Esophagus muscularis mucosa (tissue), 4 donors: ENCODE data around the gene ARHGEF7.

ENCODE experiments used
- EP300 ChIP-seq: sonication (generic); formaldehyde crosslinking; IDR thresholded peaks from one replicate; pipeline ENCODE4 v1.6.1; 2017; ENCODE audit warnings: antibody characterized with exemption
- POLR2A ChIP-seq: fragments of 450-650 bp; IDR thresholded peaks from one replicate; pipeline ENCODE4 v1.6.1; 2017; ENCODE audit warnings: antibody characterized with exemption, moderate library complexity, mild to moderate bottlenecking, low read depth
- TF ChIP-seq, protein P1 (sequence below), 3 experiments: fragments of 200-600 bp in 2 of 3; fragments of 450-650 bp in 1 of 3; sonication (generic) in 2 of 3; IDR thresholded peaks; one replicate each; pipeline ENCODE4 v1.5.1; 2017 to 2019; ENCODE audit warnings: antibody characterized with exemption in 3 of 3, mild to moderate bottlenecking in 2 of 3, moderate library complexity in 1 of 3

DNA sequence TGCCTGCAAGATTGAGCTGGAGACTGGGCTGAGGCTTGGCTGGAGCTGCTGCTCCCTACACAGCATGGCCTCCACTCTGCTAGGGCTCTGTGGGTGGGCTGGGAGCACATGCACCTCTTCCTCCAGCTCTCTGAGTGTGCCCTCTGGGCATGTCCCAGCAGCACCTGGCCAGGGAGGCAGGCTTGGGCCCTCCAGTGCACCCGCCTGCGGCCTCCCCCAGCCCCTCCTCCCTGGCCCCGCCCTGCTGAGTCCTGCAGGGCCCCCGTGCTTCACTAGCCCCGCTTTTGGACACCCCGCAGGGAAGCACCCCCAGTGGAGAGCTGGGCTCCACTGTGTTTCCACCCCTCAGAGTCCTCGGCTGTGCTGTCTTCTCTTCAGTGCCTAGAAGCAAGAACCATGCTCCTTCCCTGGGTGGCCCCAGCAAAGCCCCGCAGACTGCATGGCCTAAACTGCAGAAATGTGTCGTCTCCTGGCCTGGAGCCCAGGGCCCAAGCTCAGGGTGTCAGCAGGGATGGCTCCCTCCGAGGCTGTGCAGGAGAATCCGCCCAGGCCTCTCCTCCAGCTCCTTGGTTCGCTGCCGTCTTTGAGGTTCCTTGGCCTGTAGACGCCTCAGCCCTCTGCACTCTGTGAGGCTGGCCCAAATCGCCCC, 200.4 kb downstream of the ARHGEF7 start:
- TF ChIP-seq POLR2A (no peak), EP300 (no peak)
- TF ChIP-seq, protein P1, sequence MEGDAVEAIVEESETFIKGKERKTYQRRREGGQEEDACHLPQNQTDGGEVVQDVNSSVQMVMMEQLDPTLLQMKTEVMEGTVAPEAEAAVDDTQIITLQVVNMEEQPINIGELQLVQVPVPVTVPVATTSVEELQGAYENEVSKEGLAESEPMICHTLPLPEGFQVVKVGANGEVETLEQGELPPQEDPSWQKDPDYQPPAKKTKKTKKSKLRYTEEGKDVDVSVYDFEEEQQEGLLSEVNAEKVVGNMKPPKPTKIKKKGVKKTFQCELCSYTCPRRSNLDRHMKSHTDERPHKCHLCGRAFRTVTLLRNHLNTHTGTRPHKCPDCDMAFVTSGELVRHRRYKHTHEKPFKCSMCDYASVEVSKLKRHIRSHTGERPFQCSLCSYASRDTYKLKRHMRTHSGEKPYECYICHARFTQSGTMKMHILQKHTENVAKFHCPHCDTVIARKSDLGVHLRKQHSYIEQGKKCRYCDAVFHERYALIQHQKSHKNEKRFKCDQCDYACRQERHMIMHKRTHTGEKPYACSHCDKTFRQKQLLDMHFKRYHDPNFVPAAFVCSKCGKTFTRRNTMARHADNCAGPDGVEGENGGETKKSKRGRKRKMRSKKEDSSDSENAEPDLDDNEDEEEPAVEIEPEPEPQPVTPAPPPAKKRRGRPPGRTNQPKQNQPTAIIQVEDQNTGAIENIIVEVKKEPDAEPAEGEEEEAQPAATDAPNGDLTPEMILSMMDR (IDR thresholded peaks at IDR 0.05): no peak
